Measurements from ENCODE around the gene DPF3.

Gene DPF3

DNA sequence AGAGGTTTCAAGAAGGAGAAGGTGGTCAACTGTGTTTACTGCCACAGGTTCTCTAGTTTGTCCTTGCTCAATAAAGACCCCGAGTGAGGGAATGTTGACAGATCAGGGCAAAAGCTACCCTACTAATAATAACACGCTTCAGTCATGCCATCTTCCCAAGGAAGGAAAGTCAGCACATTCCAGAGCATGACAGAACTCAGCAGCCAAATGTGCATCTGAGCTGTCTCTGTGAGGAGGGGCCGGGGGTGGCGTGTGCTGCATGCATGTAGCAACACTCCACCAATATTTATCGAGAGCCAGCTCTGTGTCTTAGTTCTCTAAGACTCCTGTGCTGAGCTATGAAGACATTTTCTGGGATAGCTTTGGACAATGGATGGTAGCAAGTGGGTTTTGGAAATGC lies 260.4 kb downstream of the DPF3 start:
- Histone ChIP-seq H3K4me3 (ENCODE audit: low read length) (no peak overlapping the region), H3K27me3 (replicated peaks; ENCODE audit: insufficient read depth, low read length) (no peaks in the 10 kb centered on the region), H2AFZ (ENCODE audit: low read length) (no peak overlapping the region), H3K79me2 (ENCODE audit: low read length) (no peaks in the 10 kb centered on the region), H3K4me1 (ENCODE audit: low read length) (peaks cover 28% of the 10 kb centered on the region), H3F3A (ENCODE audit: insufficient read depth, low read length) (peaks cover 18% of the 10 kb centered on the region), H3K9me3 (replicated peaks; ENCODE audit: insufficient read depth, low read length) (no peaks in the 10 kb centered on the region), H3K27ac (ENCODE audit: low read length) (no peak overlapping the region), H3K4me2 (ENCODE audit: low read depth, low read length) (no peak overlapping the region), H4K20me1 (ENCODE audit: insufficient read depth, low read length) (no peaks in the 10 kb centered on the region), H3K9ac (ENCODE audit: low read length) (no peak overlapping the region), H3K9me2 (replicated peaks; ENCODE audit: insufficient read depth, low read length) (no peaks in the 10 kb centered on the region), H3K36me3 (replicated peaks; ENCODE audit: insufficient read depth, low read length) (no peaks in the 10 kb centered on the region)
- TF ChIP-seq EZH2 (optimal IDR thresholded peaks at IDR 0.05; ENCODE audit: low read depth, low read length): no peak
- TF ChIP-seq, protein P1, sequence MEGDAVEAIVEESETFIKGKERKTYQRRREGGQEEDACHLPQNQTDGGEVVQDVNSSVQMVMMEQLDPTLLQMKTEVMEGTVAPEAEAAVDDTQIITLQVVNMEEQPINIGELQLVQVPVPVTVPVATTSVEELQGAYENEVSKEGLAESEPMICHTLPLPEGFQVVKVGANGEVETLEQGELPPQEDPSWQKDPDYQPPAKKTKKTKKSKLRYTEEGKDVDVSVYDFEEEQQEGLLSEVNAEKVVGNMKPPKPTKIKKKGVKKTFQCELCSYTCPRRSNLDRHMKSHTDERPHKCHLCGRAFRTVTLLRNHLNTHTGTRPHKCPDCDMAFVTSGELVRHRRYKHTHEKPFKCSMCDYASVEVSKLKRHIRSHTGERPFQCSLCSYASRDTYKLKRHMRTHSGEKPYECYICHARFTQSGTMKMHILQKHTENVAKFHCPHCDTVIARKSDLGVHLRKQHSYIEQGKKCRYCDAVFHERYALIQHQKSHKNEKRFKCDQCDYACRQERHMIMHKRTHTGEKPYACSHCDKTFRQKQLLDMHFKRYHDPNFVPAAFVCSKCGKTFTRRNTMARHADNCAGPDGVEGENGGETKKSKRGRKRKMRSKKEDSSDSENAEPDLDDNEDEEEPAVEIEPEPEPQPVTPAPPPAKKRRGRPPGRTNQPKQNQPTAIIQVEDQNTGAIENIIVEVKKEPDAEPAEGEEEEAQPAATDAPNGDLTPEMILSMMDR (IDR thresholded peaks at IDR 0.05; ENCODE audit: low read length): no peak
- TF ChIP-seq EZH2phosphoT487 (IDR thresholded peaks at IDR 0.05; ENCODE audit: low read length): no peak
- DNase-seq: no peak

DNA sequence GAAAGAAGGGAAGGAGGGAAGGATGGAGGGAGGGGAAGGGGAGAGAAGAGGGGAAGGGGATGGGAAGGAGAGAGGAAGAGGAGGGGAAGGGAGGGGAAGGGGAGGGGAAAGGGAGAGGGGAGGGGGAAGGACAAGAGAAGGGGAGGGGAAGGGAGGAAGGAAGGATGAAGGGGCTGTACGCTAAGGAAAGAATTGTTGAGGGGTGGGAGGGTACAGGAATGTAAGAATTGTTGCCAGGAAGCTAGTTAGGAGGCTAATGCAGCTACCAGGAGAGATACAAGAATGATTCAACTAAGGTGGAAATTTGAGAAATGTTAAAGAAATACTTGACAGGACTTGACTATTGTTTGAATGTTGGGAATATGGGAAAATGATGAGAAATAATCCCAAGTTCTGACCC lies 261.2 kb downstream of the DPF3 start:
- no peak overlapping the region for H3K9ac ChIP-seq (ENCODE audit: low read length)
- H3K4me2 ChIP-seq (ENCODE audit: low read depth, low read length): no peak overlapping the region
- H4K20me1 ChIP-seq (ENCODE audit: insufficient read depth, low read length): no peaks in the 10 kb centered on the region
- no peak for DNase-seq
- H3K9me3 ChIP-seq (replicated peaks; ENCODE audit: insufficient read depth, low read length): no peaks in the 10 kb centered on the region
- no peaks in the 10 kb centered on the region for H3K9me2 ChIP-seq (replicated peaks; ENCODE audit: insufficient read depth, low read length)
- H3K4me1 ChIP-seq (ENCODE audit: low read length): peaks cover 28% of the 10 kb centered on the region
- no peak for TF ChIP-seq EZH2phosphoT487 (IDR thresholded peaks at IDR 0.05; ENCODE audit: low read length)
- no peak for TF ChIP-seq EZH2 (optimal IDR thresholded peaks at IDR 0.05; ENCODE audit: low read depth, low read length)
- TF ChIP-seq, protein P1 (IDR thresholded peaks at IDR 0.05; ENCODE audit: low read length): no peak
- H3K27ac ChIP-seq (ENCODE audit: low read length): no peak overlapping the region
- H3K4me3 ChIP-seq (ENCODE audit: low read length): no peak overlapping the region
- peaks cover 18% of the 10 kb centered on the region for H3F3A ChIP-seq (ENCODE audit: insufficient read depth, low read length)
- H3K36me3 ChIP-seq (replicated peaks; ENCODE audit: insufficient read depth, low read length): no peaks in the 10 kb centered on the region
- H2AFZ ChIP-seq (ENCODE audit: low read length): no peak overlapping the region
- H3K27me3 ChIP-seq (replicated peaks; ENCODE audit: insufficient read depth, low read length): no peaks in the 10 kb centered on the region
- no peaks in the 10 kb centered on the region for H3K79me2 ChIP-seq (ENCODE audit: low read length)

GRCh38 chr14:72631401-72631800 lies 262.5 kb downstream of the DPF3 start:
- H2AFZ ChIP-seq (ENCODE audit: low read length): no peak overlapping the region
- no peaks in the 10 kb centered on the region for H3K9me2 ChIP-seq (replicated peaks; ENCODE audit: insufficient read depth, low read length)
- peaks cover 18% of the 10 kb centered on the region for H3F3A ChIP-seq (ENCODE audit: insufficient read depth, low read length)
- H3K9me3 ChIP-seq (replicated peaks; ENCODE audit: insufficient read depth, low read length): no peaks in the 10 kb centered on the region
- H3K27me3 ChIP-seq (replicated peaks; ENCODE audit: insufficient read depth, low read length): no peaks in the 10 kb centered on the region
- peaks cover 18% of the 10 kb centered on the region for H3K4me1 ChIP-seq (ENCODE audit: low read length)
- H3K79me2 ChIP-seq (ENCODE audit: low read length): no peaks in the 10 kb centered on the region
- DNase-seq: no peak
- no peak overlapping the region for H3K27ac ChIP-seq (ENCODE audit: low read length)
- no peak overlapping the region for H3K4me2 ChIP-seq (ENCODE audit: low read depth, low read length)
- TF ChIP-seq, protein P1 (IDR thresholded peaks at IDR 0.05; ENCODE audit: low read length): no peak
- TF ChIP-seq EZH2phosphoT487 (IDR thresholded peaks at IDR 0.05; ENCODE audit: low read length): no peak
- no peak for TF ChIP-seq EZH2 (optimal IDR thresholded peaks at IDR 0.05; ENCODE audit: low read depth, low read length)
- no peaks in the 10 kb centered on the region for H4K20me1 ChIP-seq (ENCODE audit: insufficient read depth, low read length)
- H3K9ac ChIP-seq (ENCODE audit: low read length): no peak overlapping the region
- no peak overlapping the region for H3K4me3 ChIP-seq (ENCODE audit: low read length)
- H3K36me3 ChIP-seq (replicated peaks; ENCODE audit: insufficient read depth, low read length): no peaks in the 10 kb centered on the region
